HL-60 (cell line): ENCODE measurements around the gene HNF1B.

ENCODE experiments used
- GABPA ChIP-seq: IDR thresholded peaks from 2 replicates; pipeline ENCODE4 v1.6.1; 2012; ENCODE audit warnings: low read depth
- POLR2AphosphoS5 ChIP-seq: IDR thresholded peaks from 2 replicates; pipeline ENCODE4 v1.6.1; 2012; ENCODE audit warnings: low read depth
- SPI1 ChIP-seq: IDR thresholded peaks from 2 replicates; pipeline ENCODE4 v1.6.1; 2012; ENCODE audit warnings: low read depth, mild to moderate bottlenecking, borderline replicate concordance
- TF ChIP-seq, protein P1 (sequence below): IDR thresholded peaks from one replicate; pipeline ENCODE4 v1.5.1; 2011; ENCODE audit warnings: low read length, control low read depth, inconsistent platforms; ENCODE audit not compliant: insufficient read depth
- TF ChIP-seq, protein P2 (sequence below): IDR thresholded peaks from 2 replicates; pipeline ENCODE4 v1.6.1; 2012; ENCODE audit warnings: low read depth; ENCODE audit not compliant: insufficient replicate concordance

DNA sequence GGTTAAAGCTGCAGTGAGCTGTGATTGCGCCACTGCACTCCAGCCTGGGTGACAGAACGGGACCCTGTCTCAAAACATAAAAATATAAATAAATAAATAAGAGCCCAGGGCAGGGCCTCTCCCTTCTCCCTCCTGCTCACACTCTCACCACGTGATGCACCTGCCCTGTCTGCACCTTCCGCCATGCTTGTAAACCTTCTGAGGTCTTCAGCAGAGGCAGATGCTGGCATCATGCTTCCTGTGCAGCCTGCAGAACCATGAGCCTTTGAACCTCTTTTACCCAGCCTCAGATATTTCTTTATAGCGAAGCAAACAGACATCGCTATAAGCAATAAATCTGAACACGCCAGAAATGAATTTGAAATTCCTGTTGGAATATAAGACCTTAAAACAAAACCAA lies 48.5 kb downstream of the HNF1B start:
- TF ChIP-seq, protein P1, sequence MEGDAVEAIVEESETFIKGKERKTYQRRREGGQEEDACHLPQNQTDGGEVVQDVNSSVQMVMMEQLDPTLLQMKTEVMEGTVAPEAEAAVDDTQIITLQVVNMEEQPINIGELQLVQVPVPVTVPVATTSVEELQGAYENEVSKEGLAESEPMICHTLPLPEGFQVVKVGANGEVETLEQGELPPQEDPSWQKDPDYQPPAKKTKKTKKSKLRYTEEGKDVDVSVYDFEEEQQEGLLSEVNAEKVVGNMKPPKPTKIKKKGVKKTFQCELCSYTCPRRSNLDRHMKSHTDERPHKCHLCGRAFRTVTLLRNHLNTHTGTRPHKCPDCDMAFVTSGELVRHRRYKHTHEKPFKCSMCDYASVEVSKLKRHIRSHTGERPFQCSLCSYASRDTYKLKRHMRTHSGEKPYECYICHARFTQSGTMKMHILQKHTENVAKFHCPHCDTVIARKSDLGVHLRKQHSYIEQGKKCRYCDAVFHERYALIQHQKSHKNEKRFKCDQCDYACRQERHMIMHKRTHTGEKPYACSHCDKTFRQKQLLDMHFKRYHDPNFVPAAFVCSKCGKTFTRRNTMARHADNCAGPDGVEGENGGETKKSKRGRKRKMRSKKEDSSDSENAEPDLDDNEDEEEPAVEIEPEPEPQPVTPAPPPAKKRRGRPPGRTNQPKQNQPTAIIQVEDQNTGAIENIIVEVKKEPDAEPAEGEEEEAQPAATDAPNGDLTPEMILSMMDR = no peak
- TF ChIP-seq POLR2AphosphoS5 (no peak), GABPA (no peak), SPI1 (no peak)
- TF ChIP-seq, protein P2, sequence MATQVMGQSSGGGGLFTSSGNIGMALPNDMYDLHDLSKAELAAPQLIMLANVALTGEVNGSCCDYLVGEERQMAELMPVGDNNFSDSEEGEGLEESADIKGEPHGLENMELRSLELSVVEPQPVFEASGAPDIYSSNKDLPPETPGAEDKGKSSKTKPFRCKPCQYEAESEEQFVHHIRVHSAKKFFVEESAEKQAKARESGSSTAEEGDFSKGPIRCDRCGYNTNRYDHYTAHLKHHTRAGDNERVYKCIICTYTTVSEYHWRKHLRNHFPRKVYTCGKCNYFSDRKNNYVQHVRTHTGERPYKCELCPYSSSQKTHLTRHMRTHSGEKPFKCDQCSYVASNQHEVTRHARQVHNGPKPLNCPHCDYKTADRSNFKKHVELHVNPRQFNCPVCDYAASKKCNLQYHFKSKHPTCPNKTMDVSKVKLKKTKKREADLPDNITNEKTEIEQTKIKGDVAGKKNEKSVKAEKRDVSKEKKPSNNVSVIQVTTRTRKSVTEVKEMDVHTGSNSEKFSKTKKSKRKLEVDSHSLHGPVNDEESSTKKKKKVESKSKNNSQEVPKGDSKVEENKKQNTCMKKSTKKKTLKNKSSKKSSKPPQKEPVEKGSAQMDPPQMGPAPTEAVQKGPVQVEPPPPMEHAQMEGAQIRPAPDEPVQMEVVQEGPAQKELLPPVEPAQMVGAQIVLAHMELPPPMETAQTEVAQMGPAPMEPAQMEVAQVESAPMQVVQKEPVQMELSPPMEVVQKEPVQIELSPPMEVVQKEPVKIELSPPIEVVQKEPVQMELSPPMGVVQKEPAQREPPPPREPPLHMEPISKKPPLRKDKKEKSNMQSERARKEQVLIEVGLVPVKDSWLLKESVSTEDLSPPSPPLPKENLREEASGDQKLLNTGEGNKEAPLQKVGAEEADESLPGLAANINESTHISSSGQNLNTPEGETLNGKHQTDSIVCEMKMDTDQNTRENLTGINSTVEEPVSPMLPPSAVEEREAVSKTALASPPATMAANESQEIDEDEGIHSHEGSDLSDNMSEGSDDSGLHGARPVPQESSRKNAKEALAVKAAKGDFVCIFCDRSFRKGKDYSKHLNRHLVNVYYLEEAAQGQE = no peak
